WTC11 (cell line): ENCODE data around the gene TSPAN5. TPM values are rescaled to one million over a fixed set of nuclear protein-coding genes. Genes with fewer than 3 reads are reported as not detected.

Experiments
- ATAC-seq: fragments of 200-7000 bp; cut with Tn5 transposase; 2 replicates; pipeline ENCODE4 v1.10.0; 2021; ENCODE audit warnings: mild to moderate bottlenecking, moderate library complexity
- CTCF ChIA-PET: fragments of 300-600 bp; sonication (Branson Sonifier 250); formaldehyde crosslinking; loops from one replicate; lab custom pipeline; 2021; ENCODE audit warnings: antibody characterized with exemption; lab: Charles Lee
- POLR2A ChIA-PET: fragments of 350-600 bp; sonication (Branson Sonifier 250); formaldehyde crosslinking; loops from one replicate; lab custom pipeline; 2021; ENCODE audit warnings: antibody characterized with exemption; lab: Charles Lee
- DNase-seq: peaks from one replicate; pipeline ENCODE4 v3.0.0; 2021; ENCODE audit warnings: low spot score
- H3K27ac Mint-ChIP-seq: 2 replicates; pipeline ENCODE4 v1.8.0; 2021; ENCODE audit warnings: mixed read lengths
- H3K27me3 Mint-ChIP-seq: 2 replicates; pipeline ENCODE4 v1.8.0; 2021; ENCODE audit warnings: low read depth, mild to moderate bottlenecking, moderate library complexity, mixed read lengths
- H3K36me3 Mint-ChIP-seq: 2 replicates; pipeline ENCODE4 v1.8.0; 2021; ENCODE audit warnings: mixed read lengths
- H3K4me1 Mint-ChIP-seq: 2 replicates; pipeline ENCODE4 v1.8.0; 2022; ENCODE audit warnings: mixed read lengths
- H3K4me3 Mint-ChIP-seq: 2 replicates; pipeline ENCODE4 v1.8.0; 2021; ENCODE audit warnings: mild to moderate bottlenecking, moderate library complexity, mixed read lengths
- H3K9me3 Mint-ChIP-seq: 2 replicates; pipeline ENCODE4 v1.8.0; 2021; ENCODE audit warnings: mixed read lengths
- AFF4 ChIP-seq: sonication (generic); formaldehyde crosslinking; IDR thresholded peaks from 2 replicates; pipeline ENCODE4 v1.8.1; 2023; ENCODE audit warnings: mild to moderate bottlenecking, missing genetic modification reagents, borderline replicate concordance
- EMX1 ChIP-seq: fragments of 250-450 bp; sonication (Bioruptor Pico); IDR thresholded peaks from 2 replicates; pipeline ENCODE4 v1.8.0; 2021; ENCODE audit warnings: mild to moderate bottlenecking
- GABPB1 ChIP-seq: sonication (generic); formaldehyde crosslinking; IDR thresholded peaks from 2 replicates; pipeline ENCODE4 v1.8.1; 2023; ENCODE audit warnings: mild to moderate bottlenecking, missing genetic modification reagents
- GRHL2 ChIP-seq: fragments of 250-450 bp; sonication (Bioruptor Pico); IDR thresholded peaks from 2 replicates; pipeline ENCODE4 v1.8.0; 2022; ENCODE audit warnings: mild to moderate bottlenecking, moderate library complexity; ENCODE audit not compliant: insufficient replicate concordance, severe bottlenecking
- KAT7 ChIP-seq: sonication (generic); formaldehyde crosslinking; IDR thresholded peaks from 2 replicates; pipeline ENCODE4 v1.8.1; 2023; ENCODE audit warnings: missing genetic modification reagents, mild to moderate bottlenecking, borderline replicate concordance
- MXD4 ChIP-seq: fragments of 250-450 bp; sonication (Bioruptor Pico); IDR thresholded peaks from 2 replicates; pipeline ENCODE4 v1.8.0; 2021; ENCODE audit warnings: mild to moderate bottlenecking, moderate library complexity, borderline replicate concordance
- NR2C2 ChIP-seq: sonication (generic); formaldehyde crosslinking; IDR thresholded peaks from 2 replicates; pipeline ENCODE4 v1.8.0; 2022; ENCODE audit warnings: mild to moderate bottlenecking, missing genetic modification reagents
- NR3C1 ChIP-seq: sonication (generic); formaldehyde crosslinking; conservative IDR thresholded peaks from 2 replicates; pipeline ENCODE4 v1.8.1; 2023; ENCODE audit warnings: low read depth, mild to moderate bottlenecking, missing genetic modification reagents
- SP1 ChIP-seq: sonication (generic); formaldehyde crosslinking; conservative IDR thresholded peaks from 2 replicates; pipeline ENCODE4 v1.8.1; 2022; ENCODE audit warnings: missing genetic modification reagents
- TEAD1 ChIP-seq: sonication (generic); formaldehyde crosslinking; IDR thresholded peaks from 2 replicates; pipeline ENCODE4 v1.8.0; 2022; ENCODE audit warnings: mild to moderate bottlenecking, missing genetic modification reagents
- ZNF121 ChIP-seq: sonication (generic); formaldehyde crosslinking; IDR thresholded peaks from 2 replicates; pipeline ENCODE4 v1.8.0; 2023; ENCODE audit warnings: missing genetic modification reagents
- ZNF219 ChIP-seq: sonication (generic); formaldehyde crosslinking; IDR thresholded peaks from 2 replicates; pipeline ENCODE4 v1.8.0; 2023; ENCODE audit warnings: missing genetic modification reagents, mild to moderate bottlenecking, borderline replicate concordance
- ZNF232 ChIP-seq: sonication (generic); formaldehyde crosslinking; IDR thresholded peaks from 2 replicates; pipeline ENCODE4 v1.8.0; 2022; ENCODE audit warnings: mild to moderate bottlenecking, missing genetic modification reagents
- ZNF416 ChIP-seq: fragments of 250-450 bp; sonication (Bioruptor Pico); IDR thresholded peaks from 2 replicates; pipeline ENCODE4 v1.9.0; 2021; ENCODE audit warnings: mild to moderate bottlenecking, inconsistent platforms
- ZNF532 ChIP-seq: fragments of 250-450 bp; sonication (Bioruptor Pico); IDR thresholded peaks from 2 replicates; pipeline ENCODE4 v1.9.0; 2021; ENCODE audit warnings: mild to moderate bottlenecking, borderline replicate concordance
- total RNA-seq: library from RNA; stranded (reverse); gene quantifications from 3 replicates; pipeline ENCODE4 v1.2.3, GENCODE V29; 2021
- TF ChIP-seq, protein P1 (sequence below): sonication (generic); formaldehyde crosslinking; IDR thresholded peaks from 2 replicates; pipeline ENCODE4 v1.8.1; 2023; ENCODE audit warnings: mild to moderate bottlenecking, missing genetic modification reagents, moderate library complexity
- TF ChIP-seq, protein P2 (sequence below): sonication (generic); formaldehyde crosslinking; IDR thresholded peaks from 2 replicates; pipeline ENCODE4 v1.8.0; 2022; ENCODE audit warnings: mild to moderate bottlenecking, missing genetic modification reagents
- TF ChIP-seq, protein P3 (sequence below): sonication (generic); formaldehyde crosslinking; IDR thresholded peaks from 2 replicates; pipeline ENCODE4 v1.8.1; 2023; ENCODE audit warnings: mild to moderate bottlenecking, missing genetic modification reagents, moderate library complexity
- TF ChIP-seq, protein P4 (sequence below): sonication (generic); formaldehyde crosslinking; IDR thresholded peaks from 2 replicates; pipeline ENCODE4 v1.8.1; 2022; ENCODE audit warnings: low read depth, missing genetic modification reagents, borderline replicate concordance

TSPAN5 gene
- total RNA-seq, 1 experiment from 2014 or later = 22.7 TPM

- DNase-seq = no peak
- TF ChIP-seq ZNF416 (CRISPR knock-in tag) (no peak), ZNF532 (CRISPR knock-in tag) (no peak), GRHL2 (CRISPR knock-in tag) (no peak), ZNF219 (CRISPR knock-in tag) (no peak), TEAD1 (CRISPR knock-in tag) (no peak), NR3C1 (CRISPR knock-in tag) (no peak), ZNF232 (CRISPR knock-in tag) (no peak), MXD4 (CRISPR knock-in tag) (no peak), KAT7 (no peak), NR2C2 (CRISPR knock-in tag) (no peak), EMX1 (CRISPR knock-in tag) (no peak), SP1 (CRISPR knock-in tag) (no peak)
- TF ChIP-seq, protein P1, sequence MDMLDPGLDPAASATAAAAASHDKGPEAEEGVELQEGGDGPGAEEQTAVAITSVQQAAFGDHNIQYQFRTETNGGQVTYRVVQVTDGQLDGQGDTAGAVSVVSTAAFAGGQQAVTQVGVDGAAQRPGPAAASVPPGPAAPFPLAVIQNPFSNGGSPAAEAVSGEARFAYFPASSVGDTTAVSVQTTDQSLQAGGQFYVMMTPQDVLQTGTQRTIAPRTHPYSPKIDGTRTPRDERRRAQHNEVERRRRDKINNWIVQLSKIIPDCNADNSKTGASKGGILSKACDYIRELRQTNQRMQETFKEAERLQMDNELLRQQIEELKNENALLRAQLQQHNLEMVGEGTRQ (CRISPR knock-in tag) = no peak
- TF ChIP-seq, protein P2, sequence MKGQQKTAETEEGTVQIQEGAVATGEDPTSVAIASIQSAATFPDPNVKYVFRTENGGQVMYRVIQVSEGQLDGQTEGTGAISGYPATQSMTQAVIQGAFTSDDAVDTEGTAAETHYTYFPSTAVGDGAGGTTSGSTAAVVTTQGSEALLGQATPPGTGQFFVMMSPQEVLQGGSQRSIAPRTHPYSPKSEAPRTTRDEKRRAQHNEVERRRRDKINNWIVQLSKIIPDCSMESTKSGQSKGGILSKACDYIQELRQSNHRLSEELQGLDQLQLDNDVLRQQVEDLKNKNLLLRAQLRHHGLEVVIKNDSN (CRISPR knock-in tag) = no peak
- TF ChIP-seq, protein P3, sequence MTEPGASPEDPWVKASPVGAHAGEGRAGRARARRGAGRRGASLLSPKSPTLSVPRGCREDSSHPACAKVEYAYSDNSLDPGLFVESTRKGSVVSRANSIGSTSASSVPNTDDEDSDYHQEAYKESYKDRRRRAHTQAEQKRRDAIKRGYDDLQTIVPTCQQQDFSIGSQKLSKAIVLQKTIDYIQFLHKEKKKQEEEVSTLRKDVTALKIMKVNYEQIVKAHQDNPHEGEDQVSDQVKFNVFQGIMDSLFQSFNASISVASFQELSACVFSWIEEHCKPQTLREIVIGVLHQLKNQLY (CRISPR knock-in tag) = no peak
- Mint-ChIP-seq H3K27me3 (no peaks in the 10 kb centered on the region), H3K27ac (no peak overlapping the region), H3K36me3 (no peaks in the 10 kb centered on the region), H3K4me1 (peaks cover 18% of the 10 kb centered on the region), H3K4me3 (no peak overlapping the region), H3K9me3 (peaks cover 7% of the 10 kb centered on the region; the same call in 1 of the 2 replicates)
- ATAC-seq = no peak
- ChIA-PET POLR2A (no interaction called here), CTCF (interaction anchor here (1.0 kb wide), 1 partner anchor 219 kb away, joined by 3 read pairs; no protein-coding TSS in a partner anchor)
Observed at GRCh38 chr4:98686043-98686707, 27.8 kb upstream of the TSPAN5 start.

- POLR2A ChIA-PET = no interaction called here
- CTCF ChIA-PET = no interaction called here
- Mint-ChIP-seq H3K4me1 (peaks cover 18% of the 10 kb centered on the region), H3K9me3 (peaks cover 2% of the 10 kb centered on the region; the same call in 1 of the 2 replicates), H3K27ac (no peak overlapping the region), H3K4me3 (no peak overlapping the region), H3K36me3 (no peaks in the 10 kb centered on the region), H3K27me3 (no peaks in the 10 kb centered on the region)
- TF ChIP-seq, protein P1 (CRISPR knock-in tag) = no peak
- no peak for TF ChIP-seq ZNF121 (CRISPR knock-in tag)
- TF ChIP-seq GABPB1 (CRISPR knock-in tag) = no peak
- TF ChIP-seq ZNF219 (CRISPR knock-in tag) = no peak
- TF ChIP-seq, protein P4, sequence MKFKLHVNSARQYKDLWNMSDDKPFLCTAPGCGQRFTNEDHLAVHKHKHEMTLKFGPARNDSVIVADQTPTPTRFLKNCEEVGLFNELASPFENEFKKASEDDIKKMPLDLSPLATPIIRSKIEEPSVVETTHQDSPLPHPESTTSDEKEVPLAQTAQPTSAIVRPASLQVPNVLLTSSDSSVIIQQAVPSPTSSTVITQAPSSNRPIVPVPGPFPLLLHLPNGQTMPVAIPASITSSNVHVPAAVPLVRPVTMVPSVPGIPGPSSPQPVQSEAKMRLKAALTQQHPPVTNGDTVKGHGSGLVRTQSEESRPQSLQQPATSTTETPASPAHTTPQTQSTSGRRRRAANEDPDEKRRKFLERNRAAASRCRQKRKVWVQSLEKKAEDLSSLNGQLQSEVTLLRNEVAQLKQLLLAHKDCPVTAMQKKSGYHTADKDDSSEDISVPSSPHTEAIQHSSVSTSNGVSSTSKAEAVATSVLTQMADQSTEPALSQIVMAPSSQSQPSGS (CRISPR knock-in tag) = no peak
- TF ChIP-seq AFF4 (CRISPR knock-in tag) = no peak
- no peak for DNase-seq
- no peak for ATAC-seq
Observed at GRCh38 chr4:98685225-98686042, 27.0 kb upstream of the TSPAN5 start.
